Measurements from ENCODE around the gene CSPG4.
A peak's percentile ranks its signal among the peaks of the same experiment; 100 is the strongest.
"Not testable (repeated sequence)": the region's sequence is repeated elsewhere in the genome, so short reads cannot be mapped to it uniquely, and the experiment has no call there.

The CSPG4 gene

GRCh38 chr15:75687486-75688277 lies 25.0 kb downstream of the CSPG4 start:
- DNase-seq (ENCODE audit: low read depth in 2 of 2) = no peak

DNA sequence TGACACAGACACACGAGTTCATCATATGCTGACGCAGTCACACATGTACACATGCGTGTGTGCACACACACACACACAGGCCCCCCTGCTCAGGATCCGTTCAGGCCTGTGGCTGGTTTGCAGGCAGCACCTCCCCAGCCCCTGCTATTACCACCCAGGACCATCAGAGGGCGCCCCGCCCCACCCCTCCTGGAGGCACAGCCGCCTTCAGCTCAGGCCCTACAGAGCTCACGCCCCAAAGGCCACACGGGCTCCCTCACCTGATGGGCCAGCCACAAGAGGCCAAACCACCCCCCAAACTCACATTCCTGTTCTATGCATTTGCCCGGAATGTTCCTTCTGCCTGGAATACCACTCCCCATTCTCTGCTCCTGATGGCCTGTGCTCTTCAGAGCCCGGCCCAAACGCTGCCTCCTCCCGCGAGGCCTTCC lies 26.4 kb downstream of the CSPG4 start:
- peak; percentile 21 to 41 for DNase-seq (ENCODE audit: low read depth in 2 of 2)

DNA sequence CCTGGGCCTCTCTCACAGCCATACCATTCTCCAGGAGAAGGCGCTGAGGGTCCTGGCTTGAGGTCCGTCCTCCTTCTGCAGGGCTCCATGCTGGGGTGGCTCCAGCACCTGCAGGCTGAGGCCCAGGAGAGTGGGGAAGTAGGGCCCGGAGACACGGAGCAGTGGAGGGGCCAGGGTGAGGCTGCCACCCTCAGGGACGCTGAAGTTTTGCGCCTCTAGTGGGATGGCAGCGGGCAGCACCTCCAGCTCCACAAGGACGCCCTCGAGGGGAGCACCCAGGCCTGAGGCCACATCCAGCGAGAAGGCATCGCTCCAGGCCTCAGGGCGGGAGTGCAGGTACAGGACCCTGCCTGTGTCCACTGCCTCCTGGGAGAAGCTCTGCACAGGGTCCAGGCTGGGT lies 27.5 kb downstream of the CSPG4 start:
- DNase-seq (ENCODE audit: low read depth in 2 of 2) = no peak

- DNase-seq (ENCODE audit: low read depth in 2 of 2) = no peak
These were observed 28.0 kb downstream of the CSPG4 start for GRCh38 chr15:75684648-75685047.

GRCh38 chr15:75683646-75684312 lies 28.9 kb downstream of the CSPG4 start:
- DNase-seq (ENCODE audit: low read depth in 2 of 2) = peak; percentile 13 to 36

DNA sequence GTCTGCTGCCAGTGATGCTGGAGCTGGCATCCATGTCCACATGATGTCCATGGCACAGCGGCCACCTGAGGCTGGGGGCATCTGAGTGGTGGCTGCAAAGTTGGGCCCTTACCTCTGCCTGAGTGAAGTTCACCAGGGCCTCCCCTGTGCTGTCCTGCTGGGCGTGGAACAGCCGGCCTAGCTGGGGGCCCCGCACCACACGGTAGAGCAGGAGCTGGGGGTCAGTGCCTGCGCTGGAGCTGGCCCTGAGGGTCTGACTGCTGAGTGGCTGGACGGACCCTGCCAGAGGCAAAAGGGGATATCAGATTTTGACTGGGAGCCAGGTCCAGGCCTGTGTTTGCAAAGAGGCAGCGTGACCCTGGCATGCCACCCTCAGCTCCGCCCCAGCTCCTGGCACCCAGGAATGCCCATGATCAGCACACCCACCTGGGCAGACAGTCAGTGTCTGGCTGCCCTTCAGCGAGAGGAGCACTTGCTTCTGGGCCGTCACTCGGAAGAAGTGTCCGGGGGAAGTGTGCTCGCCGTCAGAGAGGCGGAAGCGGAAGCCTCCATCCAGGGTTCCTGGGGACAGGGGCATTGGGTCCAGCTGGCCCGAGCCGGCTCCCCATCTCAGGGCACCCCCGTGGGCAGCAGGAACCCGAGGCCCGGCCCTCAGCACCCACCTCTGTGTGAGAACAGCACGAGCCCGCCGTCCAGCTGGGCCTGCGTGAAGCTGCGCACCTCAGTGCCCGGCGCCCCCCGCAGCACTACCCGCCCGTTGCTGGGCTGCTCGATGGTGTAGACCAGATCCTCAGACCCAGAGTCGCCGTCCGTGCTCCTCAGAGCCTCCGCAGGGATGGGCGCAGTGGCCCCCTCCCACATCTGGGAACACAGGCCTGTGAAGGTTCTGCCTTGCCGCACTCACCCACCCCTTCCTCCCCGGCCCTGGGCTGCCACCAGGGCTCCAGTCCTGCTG lies 30.2 kb downstream of the CSPG4 start:
- no peak for DNase-seq (ENCODE audit: low read depth in 2 of 2)

DNA sequence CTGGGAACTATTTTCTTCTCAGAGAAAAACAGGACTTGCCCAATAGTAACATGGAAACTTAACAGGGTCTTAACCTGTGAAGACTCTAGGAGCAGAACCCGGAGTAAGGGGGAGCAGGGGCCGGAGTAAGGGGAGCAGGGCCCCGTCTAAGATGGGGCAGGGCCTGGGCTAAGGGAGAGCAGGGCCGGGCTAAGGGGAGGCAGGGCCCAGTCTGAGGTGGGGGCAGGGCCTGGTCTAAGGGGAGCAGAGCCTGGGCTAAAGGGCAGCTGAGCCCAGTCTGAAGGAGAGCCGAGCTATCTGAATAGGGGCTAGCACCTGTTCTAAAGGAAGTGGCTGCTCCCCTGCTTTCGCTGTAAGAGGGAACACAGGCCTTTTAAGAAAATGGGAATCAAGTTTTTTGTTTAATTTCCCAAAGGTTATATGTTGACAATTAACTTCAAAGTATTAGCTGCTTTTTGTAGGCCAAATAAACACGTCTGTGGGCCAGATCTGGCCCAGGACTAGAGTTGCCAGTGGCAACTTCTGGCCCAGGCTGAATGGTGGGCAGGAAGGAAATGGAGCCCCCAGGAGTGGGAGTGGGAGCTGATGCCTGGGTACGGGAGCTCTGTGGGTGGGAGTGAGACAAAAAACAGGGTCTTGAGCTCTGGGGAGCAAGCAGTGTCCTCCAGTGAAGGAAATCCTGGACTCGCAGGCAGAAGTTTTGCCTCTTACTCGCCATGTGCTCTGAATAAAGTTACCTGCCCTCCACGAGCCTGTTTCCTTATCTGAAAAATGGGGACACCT lies 32.5 kb downstream of the CSPG4 start:
- DNase-seq (ENCODE audit: low read depth in 2 of 2) = no peak

DNA sequence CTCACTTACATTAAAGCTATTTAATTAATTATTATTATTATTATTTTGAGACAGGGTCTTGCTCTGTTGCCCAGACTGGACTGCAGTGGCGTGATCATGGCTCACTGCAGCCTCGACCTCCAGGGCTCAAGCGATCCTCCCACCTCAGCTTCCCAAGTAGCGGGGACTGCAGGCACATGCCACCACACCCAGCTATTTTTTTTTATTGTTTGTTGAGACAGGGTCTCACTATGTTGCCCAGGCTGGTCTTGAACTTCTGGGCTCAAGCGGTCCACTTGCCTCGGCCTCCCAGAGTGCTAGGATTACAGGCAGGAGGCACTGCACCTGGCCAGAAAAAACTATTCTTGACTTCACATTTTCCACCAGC lies 34.3 kb downstream of the CSPG4 start:
- DNase-seq (ENCODE audit: low read depth in 2 of 2) = not testable (repeated sequence)

- DNase-seq (ENCODE audit: low read depth in 2 of 2) = no peak
These were observed 35.0 kb downstream of the CSPG4 start for GRCh38 chr15:75677465-75678323.

DNA sequence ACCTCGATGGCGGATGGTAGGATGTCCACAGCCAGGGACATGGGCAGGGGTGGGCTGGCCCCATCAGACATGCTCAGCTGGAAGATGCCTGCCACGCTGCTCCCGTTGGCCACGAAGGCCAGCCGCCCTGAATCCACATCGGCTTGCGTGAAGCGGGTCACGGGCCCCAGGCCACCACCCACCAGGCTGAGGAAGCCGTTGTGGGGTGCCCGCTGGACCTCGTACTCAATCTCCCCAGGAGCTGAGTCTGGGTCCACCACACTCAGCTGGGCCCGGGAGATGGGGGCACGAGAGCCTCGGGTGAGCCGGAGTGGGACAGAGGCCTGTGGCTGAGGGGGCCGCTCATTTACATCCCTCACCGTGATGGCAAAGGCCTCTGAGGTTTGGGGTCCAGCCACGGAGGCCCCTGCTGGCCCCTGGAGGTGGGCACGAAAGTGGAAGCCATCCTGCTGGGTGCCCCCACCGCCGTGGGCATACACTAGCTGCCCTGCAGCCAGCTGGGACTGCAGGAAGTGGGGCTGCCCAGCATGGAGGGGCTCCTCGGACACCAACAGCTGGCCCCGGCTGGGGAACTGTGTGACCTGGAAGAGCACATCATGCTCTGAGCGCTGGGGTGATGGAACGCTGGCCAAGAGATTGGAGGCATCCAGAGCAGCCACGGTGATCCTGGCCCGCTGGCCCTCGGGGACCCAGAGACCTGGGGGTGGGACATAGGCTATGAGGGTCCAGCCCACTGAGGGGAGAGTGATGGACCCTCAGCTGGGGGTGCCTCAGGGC lies 35.8 kb downstream of the CSPG4 start:
- DNase-seq (ENCODE audit: low read depth in 2 of 2) = no peak

DNA sequence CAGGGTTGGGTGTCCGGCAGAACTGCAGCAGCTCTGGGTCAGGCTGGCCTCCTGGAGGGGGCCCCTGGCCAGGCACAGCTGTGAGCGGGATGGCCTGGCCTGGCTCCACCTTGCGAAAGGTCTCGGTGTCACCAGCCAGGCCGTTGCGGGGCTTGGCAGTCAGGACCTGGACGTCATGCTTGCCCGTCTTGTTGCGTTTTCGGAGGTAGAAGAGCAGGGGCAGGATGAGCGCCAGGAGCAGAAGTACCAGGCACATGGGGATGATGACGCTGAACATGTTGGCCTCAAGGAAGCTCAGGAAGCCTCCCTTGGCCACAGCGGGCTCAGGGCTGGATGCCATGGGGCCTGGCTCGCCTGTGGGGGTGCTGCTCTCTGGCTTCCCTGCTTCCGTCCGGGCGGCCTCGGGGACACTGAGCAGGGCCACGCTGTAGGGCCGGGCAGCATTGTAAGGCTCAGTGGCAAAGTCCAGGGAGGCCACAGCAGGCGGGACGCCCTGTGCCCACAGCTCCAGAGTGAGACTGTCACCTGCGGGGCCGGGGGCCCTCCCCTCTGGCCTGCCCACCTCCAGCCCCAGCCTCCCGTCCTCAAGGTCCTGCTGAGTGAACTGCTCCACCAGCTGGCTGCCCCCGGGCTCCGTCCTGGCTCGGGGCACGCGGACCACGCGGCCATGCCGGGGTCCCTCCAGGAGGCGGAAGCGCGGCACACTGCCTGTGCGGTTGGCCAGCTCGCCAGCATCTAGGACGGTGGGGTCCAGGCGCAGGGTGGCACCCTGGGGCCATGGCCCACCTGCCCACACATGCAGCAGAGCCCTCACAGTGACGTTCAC lies 36.9 kb downstream of the CSPG4 start:
- DNase-seq (ENCODE audit: low read depth in 2 of 2) = no peak

- DNase-seq (ENCODE audit: low read depth in 2 of 2) = no peak
These were observed 38.3 kb downstream of the CSPG4 start for GRCh38 chr15:75674366-75674765.

GRCh38 chr15:75673426-75674235 lies 39.0 kb downstream of the CSPG4 start:
- no peak for DNase-seq (ENCODE audit: low read depth in 2 of 2)

DNA sequence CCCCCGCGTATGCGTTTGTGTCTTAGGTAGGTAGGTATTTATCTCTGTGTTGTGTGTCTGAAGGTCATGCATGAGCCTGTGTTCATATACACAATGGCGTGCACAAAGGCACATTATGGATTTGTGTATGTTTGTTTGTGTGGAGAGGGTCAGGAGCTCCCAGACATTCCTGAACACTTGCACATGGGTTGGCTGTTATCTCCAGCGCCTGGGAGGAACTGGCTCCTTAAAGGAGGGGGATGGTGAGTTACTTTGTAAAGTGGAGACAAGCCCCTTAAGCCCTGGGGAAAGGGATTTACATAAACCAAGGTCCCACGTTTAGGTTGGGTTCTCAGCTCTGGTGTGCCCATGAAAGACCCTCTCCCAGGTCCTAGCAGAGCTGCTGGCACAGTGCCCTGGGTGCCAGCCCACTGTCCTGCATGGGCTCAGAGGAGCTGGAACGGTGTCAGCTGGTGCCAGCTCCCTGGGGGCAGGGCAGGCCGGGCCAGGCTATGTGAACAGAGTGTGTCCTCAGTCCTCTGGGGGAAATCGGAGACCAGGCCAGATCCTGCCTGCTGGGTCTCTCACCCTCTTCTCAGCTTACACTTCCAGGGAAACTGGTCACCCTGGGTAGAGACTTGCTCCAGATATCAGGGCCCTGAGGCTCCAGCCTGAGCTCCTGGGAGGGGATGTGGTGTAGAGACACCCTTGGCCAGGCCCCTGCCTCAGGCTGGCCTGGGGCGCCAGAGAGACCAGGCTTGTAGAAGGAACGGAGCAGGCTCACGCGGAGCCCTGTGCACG lies 39.8 kb downstream of the CSPG4 start:
- DNase-seq (ENCODE audit: low read depth in 2 of 2) = no peak

GRCh38 chr15:75671730-75672602 lies 40.7 kb downstream of the CSPG4 start:
- no peak for DNase-seq (ENCODE audit: low read depth in 2 of 2)

DNA sequence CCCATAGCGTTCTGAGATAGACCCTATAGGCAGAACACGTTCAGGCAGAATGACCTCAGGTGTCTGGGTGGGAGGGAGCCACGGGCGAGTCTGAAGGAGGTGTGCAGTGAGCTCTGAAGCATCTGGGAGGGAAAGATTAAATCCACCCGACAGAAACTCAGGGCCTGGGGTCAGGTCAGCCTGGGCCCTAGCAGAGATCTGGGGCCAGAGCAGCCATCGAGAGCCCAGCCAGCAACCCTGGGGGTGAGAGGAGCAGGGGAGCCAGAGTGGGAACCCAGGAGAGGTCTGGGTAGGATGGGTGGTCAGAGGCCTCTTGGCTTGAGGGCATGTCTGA lies 42.8 kb downstream of the CSPG4 start:
- no peak for DNase-seq (ENCODE audit: low read depth in 2 of 2)

Data from stimulated activated CD8-positive, alpha-beta memory T cell treated with anti-CD3 and anti-CD28 coated beads, Interleukin-15, amount 100 ng/mL, for 4 hours (primary cell).